Measurements from ENCODE around the gene DUSP19.

- TF ChIP-seq NRF1 (IDR thresholded peaks at IDR 0.05; ENCODE audit: low read depth, low read length) (no peak), POLR2A (IDR thresholded peaks at IDR 0.05; ENCODE audit: control extremely low read depth in 1 of 2, low read depth in 2 of 2, low read length in 2 of 2) (no peak), CHD7 (IDR thresholded peaks at IDR 0.05; ENCODE audit: insufficient replicate concordance, low read length) (no peak), E2F6 (IDR thresholded peaks at IDR 0.05) (no peak), CTCF (IDR thresholded peaks at IDR 0.05; ENCODE audit: control extremely low read depth in 1 of 3, insufficient read depth in 1 of 3, low read depth in 1 of 3, low read length in 3 of 3) (no peak), POLR2AphosphoS5 (IDR thresholded peaks at IDR 0.05; ENCODE audit: low read depth, low read length) (no peak), RBBP5 (IDR thresholded peaks at IDR 0.05; ENCODE audit: borderline replicate concordance, low read depth, low read length) (no peak), TEAD4 (IDR thresholded peaks at IDR 0.05; ENCODE audit: low read depth, low read length) (no peak), SRF (IDR thresholded peaks at IDR 0.05; ENCODE audit: low read depth, low read length) (no peak)
Measured at GRCh38 chr2:183112577-183112976, 34.0 kb downstream of the DUSP19 start.
